CD14-positive monocyte (primary cell): ENCODE data around the gene BMPR1B. TPM values are rescaled to one million over a fixed set of nuclear protein-coding genes. Genes with fewer than 3 reads are reported as not detected.

Experiments
- DNase-seq, 3 donors: peaks; one replicate each; pipeline ENCODE4 v3.0.0-alpha.2; 2011 to 2022
- H2AFZ ChIP-seq: 2 replicates; pipeline ENCODE4 v1.6.0; 2012; ENCODE audit warnings: mild to moderate bottlenecking, low read depth, low read length, inconsistent platforms; ENCODE audit not compliant: insufficient read depth, poor library complexity, severe bottlenecking
- H3K27ac ChIP-seq, 2 donors: 1 replicate in 1 of 2; 2 replicates in 1 of 2; pipeline ENCODE4 v1.5.1; 2012 to 2013; ENCODE audit warnings: low read length in 2 of 2, control low read depth in 1 of 2, inconsistent platforms in 1 of 2, low read depth in 1 of 2, mild to moderate bottlenecking in 1 of 2
- H3K27me3 ChIP-seq, 2 donors: one replicate each; pipeline versions ENCODE4 v1.6.0 to v1.6.1; 2011 to 2013; ENCODE audit warnings: low read length in 2 of 2; ENCODE audit not compliant: control insufficient read depth in 2 of 2, insufficient read depth in 2 of 2
- H3K36me3 ChIP-seq, 2 donors: replicated peaks in 1 of 2; 1 replicate in 1 of 2; 2 replicates in 1 of 2; pipeline versions ENCODE4 v1.5.1 to v1.6.1; 2012 to 2013; ENCODE audit warnings: low read length in 2 of 2, control low read depth in 1 of 2, inconsistent platforms in 1 of 2, mild to moderate bottlenecking in 1 of 2; ENCODE audit not compliant: insufficient read depth in 2 of 2, control insufficient read depth in 1 of 2
- H3K4me1 ChIP-seq, 2 donors: 1 replicate in 1 of 2; 2 replicates in 1 of 2; pipeline versions ENCODE4 v1.5.1 to v1.6.1; 2012 to 2013; ENCODE audit warnings: low read length in 2 of 2, control low read depth in 1 of 2, inconsistent platforms in 1 of 2, mild to moderate bottlenecking in 1 of 2, moderate library complexity in 1 of 2; ENCODE audit not compliant: insufficient read depth in 2 of 2, control insufficient read depth in 1 of 2
- H3K4me2 ChIP-seq: replicated peaks from 2 replicates; pipeline ENCODE3; 2012; ENCODE audit warnings: low read length, moderate library complexity, mild to moderate bottlenecking; ENCODE audit not compliant: poor library complexity, severe bottlenecking; ENCODE audit errors: extremely low read depth
- H3K4me3 ChIP-seq, 3 experiments: fragments of 200-600 bp in 1 of 3; sonication (generic) in 1 of 3; replicated peaks in 1 of 3; 1 replicate in 2 of 3; 2 replicates in 1 of 3; pipeline ENCODE4 v1.5.1; 2011 to 2013; ENCODE audit warnings: low read length in 3 of 3, mild to moderate bottlenecking in 3 of 3, control low read depth in 2 of 3, low read depth in 2 of 3, inconsistent platforms in 1 of 3, moderate library complexity in 1 of 3
- H3K79me2 ChIP-seq: 2 replicates; pipeline ENCODE4 v1.6.0; 2012; ENCODE audit warnings: mild to moderate bottlenecking, control low read depth, inconsistent platforms, low read length, moderate library complexity; ENCODE audit not compliant: insufficient read depth
- H3K9ac ChIP-seq: 2 replicates; pipeline ENCODE4 v1.6.0; 2017; ENCODE audit warnings: low read length, mild to moderate bottlenecking; ENCODE audit not compliant: insufficient read depth, poor library complexity, severe bottlenecking
- H3K9me3 ChIP-seq, 2 donors: replicated peaks in 1 of 2; 1 replicate in 1 of 2; 2 replicates in 1 of 2; pipeline versions ENCODE4 v1.5.1 to v1.6.1; 2012 to 2013; ENCODE audit warnings: low read length in 2 of 2, control low read depth in 1 of 2; ENCODE audit not compliant: control insufficient read depth in 1 of 2, insufficient read depth in 1 of 2
- H4K20me1 ChIP-seq: 2 replicates; pipeline ENCODE4 v1.6.0; 2012; ENCODE audit warnings: mild to moderate bottlenecking, low read length, control low read depth, moderate library complexity; ENCODE audit not compliant: insufficient read depth
- H3K27ac Mint-ChIP-seq, 7 donors: one replicate each; pipeline ENCODE4 v1.8.0; 2020; ENCODE audit warnings: mild to moderate bottlenecking in 7 of 7, mixed read lengths in 7 of 7, moderate library complexity in 6 of 7, inconsistent platforms in 2 of 7
- H3K27me3 Mint-ChIP-seq, 3 donors: one replicate each; pipeline ENCODE4 v1.8.0; 2021 to 2022; ENCODE audit warnings: low read depth in 3 of 3, mild to moderate bottlenecking in 3 of 3, mixed read lengths in 3 of 3, moderate library complexity in 3 of 3, inconsistent platforms in 1 of 3
- H3K36me3 Mint-ChIP-seq, 2 donors: one replicate each; pipeline ENCODE4 v1.8.0; 2020; ENCODE audit warnings: mixed read lengths in 2 of 2, inconsistent platforms in 1 of 2, mild to moderate bottlenecking in 1 of 2
- H3K4me1 Mint-ChIP-seq: one replicate; pipeline ENCODE4 v1.8.0; 2020; ENCODE audit warnings: mild to moderate bottlenecking, mixed read lengths
- H3K4me3 Mint-ChIP-seq, 2 donors: one replicate each; pipeline ENCODE4 v1.8.0; 2020; ENCODE audit warnings: mild to moderate bottlenecking in 2 of 2, mixed read lengths in 2 of 2, moderate library complexity in 1 of 2
- H3K9me3 Mint-ChIP-seq, 7 donors: one replicate each; pipeline ENCODE4 v1.8.0; 2020 to 2022; ENCODE audit warnings: mixed read lengths in 7 of 7, mild to moderate bottlenecking in 6 of 7, moderate library complexity in 6 of 7, inconsistent platforms in 2 of 7
- CTCF ChIP-seq: fragments of 200-600 bp; IDR thresholded peaks from one replicate; pipeline ENCODE4 v1.8.0; 2022; ENCODE audit warnings: antibody characterized with exemption, mild to moderate bottlenecking
- WGBS: methylation state at CpG from one replicate; pipeline ENCODE4 v1.1.5; 2013; ENCODE audit warnings: missing lambda C conversion rate; ENCODE audit not compliant: insufficient coverage; 5-methylcytosine and 5-hydroxymethylcytosine counted together
- intact Hi-C, 2 donors: fragments of 100-400 bp; cut with micrococcal nuclease; formaldehyde crosslinking; loops; one replicate each; pipeline versions ENCODE4 v1.15.0 to v1.15.1; 2023
- polyA plus RNA-seq, 3 donors: library from polyadenylated mRNA; depleted of rRNA in 1 of 3; unstranded in 2 of 3; stranded (reverse) in 1 of 3; fragments of 300-500 nt in 2 of 3; fragments of >200 nt in 1 of 3; fragmentation: Illumina TruSeq in 2 of 3; gene quantifications; 1 replicate in 2 of 3; 2 replicates in 1 of 3; pipeline ENCODE4 v1.2.3, GENCODE V29; 2012 to 2021

BMPR1B gene
- polyA plus RNA-seq, 3 donors: not detected

GRCh38 chr4:95080969-95081368 is 323.2 kb downstream of the BMPR1B start:
- H3K4me1 ChIP-seq: no peaks in the 10 kb centered on the region
- Mint-ChIP-seq H3K27me3 (peaks cover 0 to 1% (median 0%) of the 10 kb centered on the region in 3 donors), H3K4me1 (no peaks in the 10 kb centered on the region), H3K36me3 (no peaks in the 10 kb centered on the region), H3K4me3 (no peak overlapping the region), H3K9me3 (peaks cover 0 to 2% (median 0%) of the 10 kb centered on the region in 7 donors), H3K27ac (no peak overlapping the region)
- no peak for DNase-seq
- no peaks in the 10 kb centered on the region for H4K20me1 ChIP-seq
- no peaks in the 10 kb centered on the region for H3K36me3 ChIP-seq
- TF ChIP-seq CTCF: no peak
- H3K9me3 ChIP-seq: no peaks in the 10 kb centered on the region
- no peaks in the 10 kb centered on the region for H3K27me3 ChIP-seq
- H3K4me3 ChIP-seq: no peak overlapping the region
- H3K79me2 ChIP-seq: no peaks in the 10 kb centered on the region
- H3K9ac ChIP-seq: no peak overlapping the region
- no CpG with 5 or more reads among the region's 3 CpGs for WGBS
- H3K4me2 ChIP-seq: no peak overlapping the region
- H3K27ac ChIP-seq: no peak overlapping the region
- intact Hi-C loops: no loop called here
- no peak overlapping the region for H2AFZ ChIP-seq

DNA sequence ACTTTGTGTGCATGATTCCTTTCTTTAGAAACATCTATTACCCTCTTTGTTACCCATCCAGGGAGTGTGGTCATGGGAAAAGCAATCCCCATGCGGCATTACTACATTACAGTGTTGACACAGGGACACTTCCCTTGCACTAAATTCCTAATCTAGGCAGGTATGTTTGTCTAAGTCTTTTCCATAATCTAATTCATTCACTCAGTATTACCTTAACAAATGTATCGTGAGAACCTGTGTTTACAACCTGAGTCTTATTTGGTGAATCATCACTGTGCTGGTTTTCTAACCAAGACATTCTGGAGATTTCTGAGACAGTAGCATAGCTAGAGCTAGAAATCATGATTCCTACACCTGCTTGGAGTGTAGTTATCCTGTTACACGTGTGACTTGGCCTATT is 326.8 kb downstream of the BMPR1B start:
- no peak overlapping the region for H3K9ac ChIP-seq

More for the DNA sequence above, 326.8 kb downstream of the BMPR1B start:
- H3K4me1 Mint-ChIP-seq: no peaks in the 10 kb centered on the region
- no peak for DNase-seq
- Histone ChIP-seq H2AFZ (no peak overlapping the region), H3K9me3 (no peaks in the 10 kb centered on the region), H3K27ac (no peak overlapping the region), H3K36me3 (no peaks in the 10 kb centered on the region), H3K79me2 (no peaks in the 10 kb centered on the region), H3K4me2 (no peak overlapping the region), H3K4me3 (no peak overlapping the region), H3K27me3 (no peaks in the 10 kb centered on the region), H3K4me1 (no peaks in the 10 kb centered on the region), H4K20me1 (no peaks in the 10 kb centered on the region)
- WGBS: no CpG with 5 or more reads among the region's 3 CpGs
- TF ChIP-seq CTCF: no peak
- H3K9me3 Mint-ChIP-seq: no peaks in the 10 kb centered on the region
- H3K27me3 Mint-ChIP-seq: no peaks in the 10 kb centered on the region
- H3K36me3 Mint-ChIP-seq: no peaks in the 10 kb centered on the region
- no peak overlapping the region for H3K27ac Mint-ChIP-seq
- intact Hi-C loops: no loop called here
- no peak overlapping the region for H3K4me3 Mint-ChIP-seq
